HG02588 (cell line): Measurements from ENCODE around the gene BHLHE40.
A peak's percentile ranks its signal among the peaks of the same experiment; 100 is the strongest.

Experiments used
- ATAC-seq: cut with Tn5 transposase; IDR thresholded peaks from one replicate; pipeline ENCODE4 v1.9.1; 2021; ENCODE audit warnings: mild to moderate bottlenecking, moderate library complexity; ENCODE audit not compliant: unreplicated experiment

BHLHE40 gene

DNA sequence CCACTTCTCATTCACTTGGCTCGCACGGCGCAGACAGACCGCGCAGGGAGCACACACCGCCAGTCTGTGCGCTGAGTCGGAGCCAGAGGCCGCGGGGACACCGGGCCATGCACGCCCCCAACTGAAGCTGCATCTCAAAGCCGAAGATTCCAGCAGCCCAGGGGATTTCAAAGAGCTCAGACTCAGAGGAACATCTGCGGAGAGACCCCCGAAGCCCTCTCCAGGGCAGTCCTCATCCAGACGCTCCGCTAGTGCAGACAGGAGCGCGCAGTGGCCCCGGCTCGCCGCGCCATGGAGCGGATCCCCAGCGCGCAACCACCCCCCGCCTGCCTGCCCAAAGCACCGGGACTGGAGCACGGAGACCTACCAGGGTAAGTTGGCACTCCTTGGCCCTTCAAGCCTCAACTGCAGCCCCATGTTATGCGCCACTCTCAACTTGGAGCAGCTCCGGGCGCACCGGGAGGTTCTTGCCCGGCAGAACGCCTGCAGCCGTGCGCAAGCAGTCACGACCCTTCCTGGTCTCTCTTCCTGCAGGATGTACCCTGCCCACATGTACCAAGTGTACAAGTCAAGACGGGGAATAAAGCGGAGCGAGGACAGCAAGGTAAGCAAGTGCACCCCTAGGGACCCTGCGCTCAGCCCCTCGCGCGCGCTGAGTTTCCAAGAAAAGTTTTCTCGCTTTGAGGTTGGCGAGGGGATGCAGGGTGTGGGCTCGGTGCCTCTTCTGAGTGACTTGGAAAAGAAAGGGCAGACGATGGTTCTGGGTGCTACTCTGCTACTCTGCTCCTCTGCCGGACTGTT is at the start of gene BHLHE40:
Gene BHLHE40, plus strand, starts transcription at position 10 of the 801 bp plus-strand sequence. Its CDS starts 282 bp downstream, at position 292.
- peak; percentile 2 for ATAC-seq

GRCh38 chr3:4930501-4930900 is 48.7 kb upstream of the BHLHE40 start:
- ATAC-seq = no peak

- ATAC-seq = no peak
Observed at GRCh38 chr3:4934050-4934449, 45.2 kb upstream of the BHLHE40 start.

GRCh38 chr3:4935347-4935746 is 43.9 kb upstream of the BHLHE40 start:
- no peak for ATAC-seq

- no peak for ATAC-seq
Observed at GRCh38 chr3:4936982-4937614, 42.1 kb upstream of the BHLHE40 start.

DNA sequence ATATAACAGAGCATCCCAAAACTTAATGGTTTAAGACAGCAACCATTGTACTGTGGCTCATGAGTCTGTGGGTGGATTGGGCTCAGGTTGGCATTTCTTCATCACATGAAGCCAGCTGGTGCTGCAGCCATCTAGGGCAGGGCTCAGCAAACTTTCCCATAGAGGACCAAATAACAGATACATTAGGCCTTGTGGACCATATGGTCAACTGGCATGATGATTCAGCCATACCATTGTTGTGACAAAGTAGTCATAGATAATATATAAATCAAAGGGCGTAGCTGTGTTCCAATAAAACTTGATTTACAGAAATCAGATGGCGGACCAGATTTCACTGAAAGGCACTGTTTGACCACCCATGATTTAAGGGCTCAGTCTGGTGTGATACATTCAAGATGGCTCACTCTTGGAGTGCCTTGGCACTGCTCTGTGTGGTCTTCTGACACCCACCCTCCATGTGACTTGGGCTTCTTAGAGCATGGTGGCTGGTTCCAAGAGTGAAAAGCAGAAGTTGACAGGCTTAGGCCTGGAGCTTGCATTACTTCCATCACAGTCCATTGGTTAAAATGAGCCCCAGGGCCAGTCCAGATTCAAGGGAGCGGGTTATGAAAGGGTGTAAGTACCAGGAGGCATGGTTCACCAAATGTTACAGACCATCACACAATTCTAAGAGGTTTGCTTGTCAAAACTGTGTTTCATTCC is 40.8 kb upstream of the BHLHE40 start:
- ATAC-seq = no peak

DNA sequence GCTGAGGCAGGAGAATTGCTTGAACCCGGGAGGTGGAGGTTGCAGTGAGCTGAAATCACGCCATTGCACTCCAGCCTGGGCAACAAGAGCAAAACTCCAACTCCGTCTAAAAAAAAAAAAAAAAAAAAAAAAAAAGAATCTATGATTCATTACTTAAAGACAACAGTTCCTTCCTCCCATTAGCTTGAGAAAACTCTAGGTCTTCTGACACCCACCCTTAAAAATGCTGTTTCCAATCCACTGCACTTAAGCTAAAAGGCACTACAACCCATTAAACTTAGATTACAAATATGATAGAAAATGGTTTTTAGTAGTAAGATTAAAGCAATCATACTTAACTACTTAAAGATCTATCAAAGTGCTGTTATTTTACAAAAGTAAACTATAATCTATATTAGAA is 40.0 kb upstream of the BHLHE40 start:
- no peak for ATAC-seq

- no peak for ATAC-seq
Observed at GRCh38 chr3:4940985-4941384, 38.3 kb upstream of the BHLHE40 start.

DNA sequence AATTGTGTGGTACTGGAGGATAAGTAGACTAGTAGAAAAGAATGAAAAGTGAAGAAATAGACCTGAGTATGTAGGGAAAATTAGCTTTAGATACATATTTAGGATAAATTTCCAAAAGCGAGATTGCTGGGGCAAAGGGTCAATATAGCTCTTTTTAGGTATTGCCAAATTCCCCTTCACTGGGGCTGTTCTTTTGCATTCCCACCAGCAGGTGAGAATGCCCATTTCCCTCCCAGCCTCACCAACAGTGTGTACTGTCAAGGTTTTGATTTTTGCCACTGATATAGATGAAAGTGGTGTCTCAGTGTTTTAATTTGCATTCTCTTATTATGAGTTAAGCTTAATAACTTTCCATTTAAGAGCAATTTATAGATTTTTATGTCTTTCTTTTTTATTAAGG is 35.7 kb upstream of the BHLHE40 start:
- ATAC-seq = no peak

DNA sequence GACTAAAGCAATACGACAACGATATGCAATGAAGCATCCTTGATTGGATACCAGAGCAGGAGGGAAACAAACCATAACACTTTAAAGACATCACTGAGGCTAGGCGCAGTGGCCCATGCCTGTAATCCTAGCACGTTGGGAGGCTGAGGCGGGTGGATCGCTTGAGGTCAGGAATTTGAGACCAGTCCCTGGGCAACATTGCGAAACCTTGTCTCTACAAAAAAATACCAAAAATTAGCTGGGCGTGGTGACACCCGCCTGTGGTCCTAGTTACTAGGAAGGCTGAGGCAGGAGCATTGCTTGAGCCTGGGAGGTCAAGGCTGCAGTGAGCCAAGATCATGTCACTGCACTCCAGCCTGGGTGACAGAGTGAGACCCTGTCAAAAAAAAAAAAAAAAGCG is 33.9 kb upstream of the BHLHE40 start:
- ATAC-seq = no peak

DNA sequence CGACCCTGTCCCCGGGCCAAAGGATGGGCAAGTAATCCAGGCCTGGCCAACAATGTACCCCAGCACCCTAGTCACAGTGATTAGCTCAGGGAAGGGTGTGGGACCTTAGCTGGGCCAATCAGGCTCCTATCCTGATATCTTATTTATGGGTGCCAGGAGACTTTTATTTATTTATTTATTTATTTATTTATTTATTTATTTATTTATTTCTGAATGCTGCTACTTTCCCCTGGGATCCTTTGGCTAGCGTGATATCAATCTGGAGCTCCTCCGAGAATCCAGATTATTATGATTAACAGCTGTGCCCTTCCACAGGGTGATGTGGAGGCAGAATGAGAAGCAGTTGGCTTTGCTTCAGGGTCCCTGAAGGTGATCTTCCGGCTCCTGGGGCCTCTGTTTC is 32.2 kb upstream of the BHLHE40 start:
- ATAC-seq = no peak

DNA sequence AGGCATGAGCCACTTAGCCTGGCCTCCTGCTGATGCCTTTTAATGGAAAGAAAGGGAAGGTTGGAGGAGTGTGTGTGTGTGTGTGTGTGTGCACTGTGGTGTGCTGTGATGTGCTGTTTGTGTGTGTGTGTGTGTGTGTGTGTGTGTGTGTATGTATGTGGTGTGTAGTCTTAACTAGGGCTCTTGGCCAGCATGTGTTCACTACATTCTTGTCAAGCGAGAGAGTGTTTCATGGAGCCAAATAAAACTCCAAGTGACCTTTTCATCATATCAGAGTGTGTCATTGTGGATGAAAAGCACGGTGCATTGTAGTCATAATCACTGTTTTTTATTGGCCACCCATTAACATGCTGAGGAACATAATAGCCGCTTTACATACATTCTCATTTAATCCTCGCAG is 30.8 kb upstream of the BHLHE40 start:
- no peak for ATAC-seq

DNA sequence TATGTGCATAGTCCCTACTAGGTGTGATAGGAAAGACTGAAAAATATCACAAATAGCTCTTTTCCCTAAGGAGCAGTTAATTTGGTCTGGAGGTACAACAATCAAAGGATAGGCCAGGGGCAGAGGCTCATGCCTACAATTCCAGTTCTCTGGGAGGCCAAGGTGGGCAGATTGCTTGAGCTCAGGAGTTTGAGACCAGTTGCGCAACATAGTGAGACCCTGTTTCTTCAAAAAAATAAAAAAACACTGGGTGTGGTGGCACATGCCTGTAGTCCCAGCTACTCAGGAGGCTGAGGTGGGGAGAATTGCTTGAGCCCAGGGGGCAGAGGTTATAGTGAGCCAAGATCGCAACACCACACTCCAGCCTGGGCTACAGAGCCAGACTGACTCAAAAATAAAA is 30.2 kb upstream of the BHLHE40 start:
- ATAC-seq = no peak

- ATAC-seq = no peak
Observed at GRCh38 chr3:4949659-4950058, 29.6 kb upstream of the BHLHE40 start.

DNA sequence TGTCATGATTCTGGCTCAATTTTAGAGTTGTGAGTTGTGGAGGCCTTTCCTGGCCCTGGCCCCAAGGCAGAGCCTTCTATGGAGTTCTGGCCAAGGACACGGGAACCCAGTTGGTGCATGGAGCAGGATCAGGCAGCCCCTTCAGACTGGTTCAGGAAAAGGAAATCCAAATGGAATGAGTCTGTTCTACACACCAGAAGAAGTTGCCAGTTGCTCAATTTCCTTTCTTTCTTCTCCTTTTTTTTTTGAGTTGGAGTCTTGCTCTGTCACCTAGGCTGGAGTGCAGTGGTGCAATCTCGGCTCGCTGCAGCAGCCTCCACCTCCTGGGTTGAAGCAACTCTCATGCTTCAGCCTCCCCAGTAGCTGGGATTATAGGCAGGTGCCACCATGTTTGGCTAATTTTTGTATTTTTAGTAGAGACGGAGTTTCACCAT is 28.9 kb upstream of the BHLHE40 start:
- ATAC-seq = no peak

GRCh38 chr3:4950948-4951347 is 28.3 kb upstream of the BHLHE40 start:
- ATAC-seq = no peak

DNA sequence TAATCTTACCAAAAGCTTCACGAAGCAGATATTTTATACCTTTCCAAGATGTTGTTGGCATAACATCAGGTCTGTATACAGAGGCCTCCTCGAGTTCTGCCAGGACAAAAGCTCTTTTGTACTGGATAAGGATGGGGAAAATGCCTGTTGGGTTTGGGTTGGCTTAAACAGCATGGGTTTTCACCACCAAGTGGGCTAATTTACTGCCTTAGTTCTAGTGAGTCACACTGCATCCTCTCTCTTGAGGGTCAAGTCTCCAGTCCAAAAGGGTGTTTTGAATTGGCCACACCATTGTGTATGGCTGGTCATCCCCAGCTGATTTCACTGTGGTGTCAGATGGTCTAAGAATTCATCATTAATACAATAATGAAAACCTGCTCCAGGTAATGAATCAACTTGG is 26.1 kb upstream of the BHLHE40 start:
- no peak for ATAC-seq

DNA sequence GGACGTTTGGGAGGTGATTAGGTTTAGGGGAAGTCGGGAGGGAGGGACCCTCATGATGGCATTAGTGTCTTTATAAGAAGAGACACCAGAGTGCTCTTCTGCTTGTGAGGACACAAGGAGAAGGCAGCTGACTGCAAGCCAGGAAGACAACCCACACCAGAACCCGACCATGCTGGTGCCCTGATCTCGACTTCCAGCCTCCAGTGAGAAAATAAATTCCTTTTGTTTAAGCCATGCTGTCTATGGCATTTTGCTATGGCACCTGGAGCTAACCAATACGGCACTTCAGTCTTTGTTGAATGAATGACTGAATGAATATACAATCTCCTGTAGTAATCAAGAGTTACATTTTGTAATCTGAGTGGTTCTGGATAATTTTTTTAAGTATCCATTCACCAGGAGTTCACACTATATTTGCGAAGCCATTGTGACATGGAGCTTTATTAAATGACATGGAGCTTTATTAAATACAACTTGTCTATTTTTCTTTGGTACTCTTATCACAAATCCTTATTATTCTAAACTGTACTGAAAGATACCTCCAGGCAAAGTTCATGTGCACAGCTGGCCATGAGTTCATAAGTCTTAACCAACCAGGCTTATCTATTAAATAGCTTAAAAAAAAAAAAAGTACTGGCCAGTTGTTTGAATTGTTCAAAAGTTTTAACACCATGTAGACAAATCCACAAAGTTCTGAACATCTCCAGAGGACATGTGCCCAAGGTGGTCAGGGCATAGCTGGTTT is 24.8 kb upstream of the BHLHE40 start:
- no peak for ATAC-seq

GRCh38 chr3:4956099-4956498 is 23.1 kb upstream of the BHLHE40 start:
- ATAC-seq = no peak

GRCh38 chr3:4956738-4957137 is 22.5 kb upstream of the BHLHE40 start:
- no peak for ATAC-seq

- ATAC-seq = no peak
Observed at GRCh38 chr3:4957978-4958377, 21.3 kb upstream of the BHLHE40 start.
